ENCODE data around the gene LYG1. TPM values are rescaled to one million over a fixed set of nuclear protein-coding genes. Genes with fewer than 3 reads are reported as not detected.
A peak's percentile ranks its signal among the peaks of the same experiment; 100 is the strongest.

The LYG1 gene
- total and polyA plus RNA-seq, 2 of the 13 experiments (the other 11 are each of a cell fraction or from before 2014, with no cell fraction given), result 1.00 to 2.9 TPM

- TF ChIP-seq ZNF687 (CRISPR knock-in tag; IDR thresholded peaks at IDR 0.05), result peak; percentile 98
- TF ChIP-seq EP300 (IDR thresholded peaks at IDR 0.05; ENCODE audit: low read depth in 2 of 2, low read length in 2 of 2), result peak in 1 of 2 experiments; percentile 41; a peak in 1 of 4 replicates
- 0 out of 2 replicates have a peak, but pooled peaks have one; percentile 45 for TF ChIP-seq EP300 (CRISPR knock-in tag; IDR thresholded peaks at IDR 0.05; ENCODE audit: borderline replicate concordance)
- TF ChIP-seq, protein P1, sequence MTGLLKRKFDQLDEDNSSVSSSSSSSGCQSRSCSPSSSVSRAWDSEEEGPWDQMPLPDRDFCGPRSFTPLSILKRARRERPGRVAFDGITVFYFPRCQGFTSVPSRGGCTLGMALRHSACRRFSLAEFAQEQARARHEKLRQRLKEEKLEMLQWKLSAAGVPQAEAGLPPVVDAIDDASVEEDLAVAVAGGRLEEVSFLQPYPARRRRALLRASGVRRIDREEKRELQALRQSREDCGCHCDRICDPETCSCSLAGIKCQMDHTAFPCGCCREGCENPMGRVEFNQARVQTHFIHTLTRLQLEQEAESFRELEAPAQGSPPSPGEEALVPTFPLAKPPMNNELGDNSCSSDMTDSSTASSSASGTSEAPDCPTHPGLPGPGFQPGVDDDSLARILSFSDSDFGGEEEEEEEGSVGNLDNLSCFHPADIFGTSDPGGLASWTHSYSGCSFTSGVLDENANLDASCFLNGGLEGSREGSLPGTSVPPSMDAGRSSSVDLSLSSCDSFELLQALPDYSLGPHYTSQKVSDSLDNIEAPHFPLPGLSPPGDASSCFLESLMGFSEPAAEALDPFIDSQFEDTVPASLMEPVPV (CRISPR knock-in tag; IDR thresholded peaks at IDR 0.05), result peak; percentile 73; the same call in 1 of the 2 replicates
- TF ChIP-seq GLI4 (CRISPR knock-in tag; IDR thresholded peaks at IDR 0.05; ENCODE audit: borderline replicate concordance), result no peak
- TF ChIP-seq ZNF225 (CRISPR knock-in tag; IDR thresholded peaks at IDR 0.05), result peak; percentile 86
- TF ChIP-seq ZNF570 (CRISPR knock-in tag; IDR thresholded peaks at IDR 0.05; ENCODE audit: borderline replicate concordance), result no peak; the same call in 1 of the 2 replicates
- TF ChIP-seq ASH2L (IDR thresholded peaks at IDR 0.05; ENCODE audit: insufficient read length, low read depth, low read length), result peak; percentile 89
- TF ChIP-seq CBX2 (IDR thresholded peaks at IDR 0.05; ENCODE audit: low read depth, low read length), result no peak
- no peak for TF ChIP-seq CBX2 (CRISPR knock-in tag; IDR thresholded peaks at IDR 0.05; ENCODE audit: low read depth)
- peak; percentile 78; the same call in 1 of the 2 replicates for TF ChIP-seq ZNF704 (CRISPR knock-in tag; IDR thresholded peaks at IDR 0.05; ENCODE audit: borderline replicate concordance)
- TF ChIP-seq ZNF263 (CRISPR knock-in tag; IDR thresholded peaks at IDR 0.05), result peak; percentile 35
- peak; percentile 68 for TF ChIP-seq FOSL2 (CRISPR knock-in tag; IDR thresholded peaks at IDR 0.05)
- TF ChIP-seq FOXK1 (CRISPR knock-in tag; IDR thresholded peaks at IDR 0.05; ENCODE audit: borderline replicate concordance, low read depth), result peak; percentile 95; the same call in 1 of the 2 replicates
- TF ChIP-seq ZNF12 (CRISPR knock-in tag; IDR thresholded peaks at IDR 0.05), result peak; percentile 13
- TF ChIP-seq ZFY (CRISPR knock-in tag; IDR thresholded peaks at IDR 0.05), result peak; percentile 89
- no peak for TF ChIP-seq HNRNPUL1 (IDR thresholded peaks at IDR 0.05; ENCODE audit: low read depth, low read length)
- 0 out of 2 replicates have a peak, but pooled peaks have one; percentile 79 for TF ChIP-seq HNRNPL (IDR thresholded peaks at IDR 0.05; ENCODE audit: low read depth, low read length)
- TF ChIP-seq SMARCC2 (IDR thresholded peaks at IDR 0.05), result no peak
- TF ChIP-seq ISL2 (CRISPR knock-in tag; IDR thresholded peaks at IDR 0.05), result peak; percentile 72
- peak; percentile 67; the same call in 1 of the 2 replicates for TF ChIP-seq KLF6 (CRISPR knock-in tag; IDR thresholded peaks at IDR 0.05)
- TF ChIP-seq ZNF780A (CRISPR knock-in tag; IDR thresholded peaks at IDR 0.05), result peak; percentile 95
- TF ChIP-seq ZNF207 (IDR thresholded peaks at IDR 0.05; ENCODE audit: borderline replicate concordance), result no peak
These were observed 36.4 kb upstream of the LYG1 start, which contains the start of gene EIF5B (continued) for GRCh38 chr2:99337113-99338028.
